IPS DF 6.9 (cell line): ENCODE data around the gene BEND7.

Experiments used
- DNase-seq: peaks from one replicate; pipeline ENCODE4 v3.0.0-alpha.2; 2013; ENCODE audit warnings: low read depth, low spot score
- H3K27ac ChIP-seq: one replicate; pipeline ENCODE4 v1.5.1; 2013; ENCODE audit warnings: low read length, control low read depth
- H3K27me3 ChIP-seq: 2 replicates; pipeline ENCODE4 v1.6.1; 2013; ENCODE audit warnings: mild to moderate bottlenecking, low read length; ENCODE audit not compliant: control insufficient read depth, insufficient read depth
- H3K36me3 ChIP-seq: 2 replicates; pipeline ENCODE4 v1.6.1; 2013; ENCODE audit warnings: low read length; ENCODE audit not compliant: control insufficient read depth, insufficient read depth
- H3K4me1 ChIP-seq: 2 replicates; pipeline ENCODE4 v1.6.1; 2013; ENCODE audit warnings: low read length; ENCODE audit not compliant: control insufficient read depth, insufficient read depth
- H3K4me3 ChIP-seq: 2 replicates; pipeline ENCODE4 v1.5.1; 2013; ENCODE audit warnings: mild to moderate bottlenecking, low read length
- H3K9me3 ChIP-seq: 2 replicates; pipeline ENCODE4 v1.6.1; 2013; ENCODE audit warnings: low read length, inconsistent platforms; ENCODE audit not compliant: control insufficient read depth, insufficient read depth
- WGBS: extraction: QIAGEN DNeasy Blood & Tissue Kit; methylation state at CpG from one replicate; pipeline ENCODE4 v1.1.7; 2013; ENCODE audit warnings: mixed read lengths, missing lambda C conversion rate; ENCODE audit not compliant: insufficient read length, insufficient coverage; 5-methylcytosine and 5-hydroxymethylcytosine counted together

BEND7 gene

DNA sequence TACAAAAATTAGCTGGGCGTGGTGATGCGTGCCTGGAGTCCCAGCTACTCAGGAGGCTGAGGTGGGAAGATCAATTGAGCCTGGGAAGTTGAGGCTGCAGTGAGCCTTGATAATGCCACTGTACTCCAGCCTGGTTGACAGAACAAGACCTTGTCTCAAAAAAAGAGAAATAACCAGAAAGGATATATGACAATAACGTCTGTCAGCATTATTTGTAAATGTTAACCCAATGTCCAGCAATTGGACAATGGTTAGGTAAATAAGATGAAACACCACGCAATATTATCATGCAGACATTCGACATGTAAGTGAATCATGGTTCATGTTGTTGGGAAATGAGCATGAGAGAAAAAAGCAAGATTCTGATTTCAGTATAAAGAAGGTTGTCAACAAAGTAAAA is 136.1 kb downstream of the BEND7 start:
- H3K9me3 ChIP-seq = no peaks in the 10 kb centered on the region
- no peaks in the 10 kb centered on the region for H3K27me3 ChIP-seq
- no peak overlapping the region for H3K27ac ChIP-seq
- peaks cover 4% of the 10 kb centered on the region for H3K4me1 ChIP-seq
- no peak overlapping the region for H3K4me3 ChIP-seq
- H3K36me3 ChIP-seq = no peaks in the 10 kb centered on the region
- no peak for DNase-seq
- no CpG with 5 or more reads among the region's 5 CpGs for WGBS
